ENCODE results near the gene SDHAF3.

SDHAF3 gene

GRCh38 chr7:97218767-97219166, 101.3 kb downstream of the SDHAF3 start:
- no peak for DNase-seq (ENCODE audit: low read depth, low spot score)

DNA sequence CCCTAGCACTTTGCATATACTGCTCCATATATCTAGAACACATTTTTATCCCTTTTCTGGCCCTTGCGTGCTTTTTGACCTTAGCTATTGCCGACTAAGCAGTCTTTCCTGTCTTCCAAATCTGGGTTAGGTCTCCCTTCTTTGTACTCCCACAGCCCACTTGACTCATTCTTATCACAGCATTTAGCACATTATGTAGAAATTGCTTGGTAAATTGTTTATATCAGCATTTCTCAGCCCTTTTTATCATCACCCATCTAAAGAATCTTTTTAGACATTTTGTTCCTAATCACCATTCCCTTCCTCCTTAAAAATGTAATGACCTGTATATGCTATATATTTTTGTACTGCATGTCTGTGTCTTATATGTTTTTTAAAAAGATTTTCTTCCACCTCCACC, 101.7 kb downstream of the SDHAF3 start:
- DNase-seq (ENCODE audit: low read depth, low spot score): no peak

DNA sequence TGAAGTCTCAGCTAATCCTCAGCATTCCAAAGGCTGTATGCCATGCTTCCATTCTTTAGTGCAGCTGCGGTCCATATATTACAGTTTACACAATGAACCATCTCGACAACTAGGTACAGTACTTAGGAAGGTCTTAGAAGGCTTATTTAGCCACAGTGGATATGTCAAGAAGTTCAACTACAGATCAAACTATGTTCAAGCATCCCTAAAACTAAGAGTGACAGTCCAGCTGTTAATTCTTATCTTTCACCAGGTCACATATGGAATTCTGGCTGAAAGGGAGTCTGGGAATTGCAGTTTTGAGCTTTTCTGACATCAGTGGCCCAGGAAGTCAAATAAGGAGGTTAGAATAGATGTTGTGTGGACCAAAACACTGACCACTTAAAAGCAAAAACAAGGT, 106.8 kb downstream of the SDHAF3 start:
- DNase-seq (ENCODE audit: low read depth, low spot score): no peak

DNA sequence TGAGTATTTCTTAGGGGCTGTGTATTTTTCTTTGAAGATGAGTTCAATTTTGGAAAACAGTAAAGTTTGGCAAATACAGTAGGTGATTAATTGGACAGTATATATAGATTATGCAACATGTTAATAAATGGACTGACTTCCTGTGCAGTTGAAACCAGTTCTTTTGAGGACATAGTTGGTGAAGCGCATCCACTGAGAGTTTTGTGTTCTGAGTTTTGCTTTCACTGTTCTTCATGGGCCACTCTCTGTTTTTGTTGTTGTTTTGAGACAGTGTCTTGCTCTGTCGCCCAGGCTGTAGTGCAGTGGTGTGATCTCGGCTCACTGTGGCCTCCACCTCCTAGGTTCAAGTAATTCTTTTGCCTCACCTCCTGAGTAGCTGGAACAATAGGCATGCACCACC, 109.0 kb downstream of the SDHAF3 start:
- no peak for DNase-seq (ENCODE audit: low read depth, low spot score)

Measured in brain pericyte (primary cell).